Activated CD8-positive, alpha-beta memory T cell treated with anti-CD3 and anti-CD28 coated beads for 36 hours (primary cell): ENCODE measurements around the gene YY1AP1. TPM values are rescaled to one million over a fixed set of nuclear protein-coding genes. Genes with fewer than 3 reads are reported as not detected.
"Not testable (repeated sequence)": the region's sequence is repeated elsewhere in the genome, so short reads cannot be mapped to it uniquely, and the experiment has no call there.

ENCODE experiments used
- CTCF ChIA-PET: fragments of 350-600 bp; sonication (Branson Sonifier 250); formaldehyde crosslinking; loops from one replicate; lab custom pipeline; 2021; ENCODE audit warnings: antibody characterized with exemption; lab: Charles Lee
- POLR2A ChIA-PET: fragments of 350-600 bp; sonication (Branson Sonifier 250); formaldehyde crosslinking; loops from one replicate; lab custom pipeline; 2021; ENCODE audit warnings: antibody characterized with exemption; lab: Charles Lee
- total RNA-seq, 2 experiments: library from RNA; stranded (reverse); gene quantifications; one replicate each; pipeline ENCODE4 v1.2.3, GENCODE V29; 2021

Gene YY1AP1
- total RNA-seq, 2 experiments from 2014 or later = 52.0 to 55.2 TPM

DNA sequence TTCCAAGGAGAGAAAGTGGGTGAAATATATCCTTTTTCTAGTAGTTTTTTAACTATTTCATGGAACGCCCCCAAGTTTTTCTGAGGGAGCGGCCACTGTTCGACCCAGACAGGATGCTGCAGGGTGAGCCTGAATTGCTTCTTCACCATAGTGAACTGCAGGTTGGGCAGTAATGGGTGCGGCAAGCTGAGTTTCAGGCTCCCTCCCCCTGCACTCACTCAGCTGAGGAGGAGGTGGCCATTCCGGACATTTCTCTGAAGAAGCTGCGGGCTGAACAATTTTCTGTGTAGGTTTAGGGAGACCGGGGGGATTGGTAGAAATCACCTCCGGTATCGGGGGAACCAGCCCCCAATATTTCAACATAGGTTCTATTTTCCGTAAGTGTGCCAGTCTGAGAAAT, 8.5 kb upstream of the YY1AP1 start:
- ChIA-PET POLR2A (no interaction called here), CTCF (no interaction called here)

- POLR2A ChIA-PET = interaction anchor here (0.5 kb wide), 1 partner anchor 21 kb away, joined by 4 read pairs; no protein-coding TSS in a partner anchor
- CTCF ChIA-PET = no interaction called here
These were observed 8.0 kb upstream of the YY1AP1 start for GRCh38 chr1:155696524-155696923.

GRCh38 chr1:155695608-155696007, 7.0 kb upstream of the YY1AP1 start:
- CTCF ChIA-PET = no interaction called here

DNA sequence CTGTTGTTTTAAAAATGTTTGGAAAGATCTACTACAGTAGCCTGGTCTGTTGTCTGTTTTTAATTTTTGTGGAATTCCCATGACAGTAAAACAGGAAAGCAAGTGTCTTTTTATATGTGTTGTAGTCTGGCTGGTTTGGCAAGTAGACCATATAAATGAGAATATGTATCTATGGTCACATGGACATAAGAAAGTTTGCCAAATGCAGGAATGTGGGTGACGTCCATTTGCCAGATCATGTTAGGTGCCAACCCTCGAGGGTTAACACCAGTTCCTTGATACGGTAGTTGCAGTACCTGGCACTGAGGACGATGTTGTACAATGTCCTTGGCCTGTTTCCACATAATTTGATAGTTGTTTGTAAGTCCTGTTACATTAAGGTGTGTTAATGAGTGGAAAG, 6.5 kb upstream of the YY1AP1 start:
- POLR2A ChIA-PET = no interaction called here
- CTCF ChIA-PET = no interaction called here

More at GRCh38 chr1:155695608-155696007, 7.0 kb upstream of the YY1AP1 start:
- POLR2A ChIA-PET = no interaction called here

DNA sequence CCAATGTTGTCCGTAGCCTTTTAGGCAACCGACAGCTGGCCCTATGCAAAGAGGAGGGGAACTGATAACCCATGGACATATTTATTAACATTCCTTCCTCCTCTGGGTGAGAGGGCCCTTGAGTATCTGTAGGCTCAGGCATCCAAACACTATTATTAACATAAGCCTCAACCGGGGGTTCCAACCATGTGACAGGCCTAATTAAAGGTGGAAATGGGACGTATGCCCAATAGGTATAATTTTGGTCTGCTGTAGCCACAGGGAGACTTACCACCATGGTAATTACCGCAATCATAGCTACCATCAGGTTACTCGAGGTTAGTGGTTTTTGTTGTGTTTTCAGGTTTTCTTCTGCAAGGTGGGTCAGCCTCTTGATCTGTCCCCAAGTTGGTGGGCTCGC, 5.6 kb upstream of the YY1AP1 start:
- ChIA-PET CTCF (no interaction called here), POLR2A (no interaction called here)

GRCh38 chr1:155691992-155692528, 3.5 kb upstream of the YY1AP1 start:
- POLR2A ChIA-PET = no interaction called here
- CTCF ChIA-PET = no interaction called here

DNA sequence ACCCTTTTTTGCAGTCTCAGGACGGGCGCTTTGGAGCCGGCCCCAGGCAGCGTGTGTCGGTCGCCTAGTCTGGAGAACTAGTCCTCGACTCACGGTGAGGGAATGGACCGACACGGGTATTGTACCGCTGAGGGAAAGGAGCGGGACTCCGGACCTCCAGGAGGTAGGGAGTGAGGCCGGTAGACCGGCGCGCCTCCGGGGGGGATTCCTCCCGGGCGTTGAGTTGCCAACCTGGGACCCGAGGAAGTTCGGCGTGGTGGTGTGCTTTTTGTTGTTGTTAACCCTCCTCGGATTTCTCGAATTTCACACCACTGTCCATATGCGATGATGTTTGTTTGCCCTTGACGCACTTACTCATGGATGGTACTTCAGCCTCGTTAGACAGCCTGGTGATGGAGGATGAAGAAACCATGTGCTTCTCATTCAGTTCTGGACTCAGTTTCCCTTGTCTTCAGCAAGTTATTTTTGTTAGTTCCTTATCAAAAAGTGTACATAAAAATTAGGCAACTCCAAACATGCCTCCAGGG, 570 bp upstream of the YY1AP1 start, which contains the start of gene DAP3:
DAP3 (plus strand) TSS at position 11 of the 527 bp plus-strand sequence. CDS start 20,689 bp downstream, outside the sequence.
- POLR2A ChIA-PET = interaction anchor here (0.5 kb wide), 1 partner anchor 174 kb away, joined by 3 read pairs; no protein-coding TSS in a partner anchor
- CTCF ChIA-PET = not testable (repeated sequence)

DNA sequence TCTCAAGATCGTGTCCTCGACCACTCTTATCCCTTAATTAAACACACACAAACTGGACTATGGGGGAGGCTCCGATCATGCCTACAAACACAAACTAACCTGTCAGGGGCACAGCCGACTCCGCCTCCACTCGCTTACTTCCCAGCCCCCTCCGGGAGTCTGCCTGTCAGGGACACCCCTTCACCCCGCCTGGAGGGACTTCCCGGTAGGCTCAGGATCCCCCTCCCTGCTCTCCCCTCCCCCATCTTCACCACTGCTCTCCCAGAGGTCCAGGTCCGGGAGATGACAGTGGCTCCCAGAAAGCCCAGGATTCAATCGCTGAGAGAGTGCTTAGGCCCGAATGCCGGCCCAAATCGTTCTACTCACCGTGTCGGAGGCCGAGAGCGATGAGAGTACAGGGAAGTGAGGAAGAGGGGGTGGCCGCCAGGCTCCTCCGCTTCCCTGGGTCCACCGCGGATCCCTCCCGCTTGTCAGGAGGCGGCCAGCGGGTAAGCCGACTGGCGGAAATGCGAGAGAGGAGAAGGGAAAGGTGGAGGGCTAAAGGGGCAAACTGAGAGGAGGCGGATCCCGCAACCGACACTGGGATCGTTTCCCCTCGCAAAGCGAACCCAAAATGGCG, 760 bp downstream of the YY1AP1 start:
- POLR2A ChIA-PET = interaction anchor here (0.5 to 0.6 kb wide), 2 partner anchors 365 to 408 kb away, joined by 3 to 5 read pairs; no protein-coding TSS in a partner anchor
- CTCF ChIA-PET = not testable (repeated sequence)

DNA sequence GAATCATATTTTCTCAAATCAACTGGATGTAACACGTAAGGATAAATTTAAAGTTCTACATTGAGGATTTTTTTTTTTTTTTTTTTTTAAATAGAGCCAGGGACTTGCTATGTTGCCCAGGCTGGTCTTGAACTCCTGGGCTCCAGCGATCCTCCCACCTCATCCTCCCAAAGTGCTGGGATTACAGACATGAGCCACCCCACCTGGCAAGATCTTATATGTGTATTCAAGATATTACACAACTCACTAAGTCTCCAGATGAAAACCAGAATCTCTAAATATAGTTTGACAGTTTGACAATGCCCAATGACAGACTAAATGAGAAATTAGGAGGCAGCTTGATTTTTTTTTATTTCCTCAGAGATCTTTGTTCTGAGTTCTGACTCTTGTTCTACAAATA, 6.8 kb downstream of the YY1AP1 start:
- ChIA-PET POLR2A (no interaction called here), CTCF (no interaction called here)

GRCh38 chr1:155680531-155680930, 8.0 kb downstream of the YY1AP1 start:
- CTCF ChIA-PET = no interaction called here
- POLR2A ChIA-PET = interaction anchor here (0.6 kb wide), 2 partner anchors 44 to 262 kb away, joined by 3 read pairs; no protein-coding TSS in a partner anchor

DNA sequence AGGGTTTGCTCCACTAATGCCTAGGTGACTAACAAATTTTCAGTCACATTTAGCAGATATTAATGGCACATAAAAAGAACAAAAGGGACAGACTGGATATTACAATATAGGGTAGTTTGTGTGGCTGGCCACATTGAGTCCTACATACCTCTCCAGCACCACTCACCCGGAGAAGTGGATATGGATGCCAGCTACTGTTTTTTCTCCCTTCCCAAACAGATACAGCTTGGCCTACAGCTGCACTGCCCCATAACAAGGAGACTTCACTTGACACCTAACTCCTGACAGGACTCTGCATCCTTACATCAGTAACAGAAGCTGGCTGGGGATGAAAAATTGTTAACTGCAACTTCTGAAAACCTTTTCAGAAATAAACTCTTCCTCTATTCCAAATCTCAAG, 9.6 kb downstream of the YY1AP1 start:
- CTCF ChIA-PET, POLR2A ChIA-PET: not testable (repeated sequence)

DNA sequence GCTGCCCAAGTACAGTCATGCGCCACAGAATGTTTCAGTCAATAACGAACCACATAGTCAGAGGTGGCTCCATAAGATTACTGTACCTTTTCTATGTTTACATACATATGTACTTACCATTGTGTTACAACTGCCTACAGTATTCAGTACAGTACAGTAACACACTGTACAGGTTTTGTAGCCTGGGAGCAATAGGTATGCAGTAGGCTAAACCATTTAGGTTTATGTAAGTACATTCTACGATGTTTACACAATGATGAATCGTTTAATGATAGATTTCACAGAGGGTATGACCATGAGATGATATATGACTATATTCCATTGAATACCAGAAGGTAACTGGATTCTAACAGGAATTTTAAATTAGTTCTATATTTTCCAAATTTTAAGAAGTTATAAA, 10.5 kb downstream of the YY1AP1 start:
- CTCF ChIA-PET = no interaction called here
- POLR2A ChIA-PET = no interaction called here

DNA sequence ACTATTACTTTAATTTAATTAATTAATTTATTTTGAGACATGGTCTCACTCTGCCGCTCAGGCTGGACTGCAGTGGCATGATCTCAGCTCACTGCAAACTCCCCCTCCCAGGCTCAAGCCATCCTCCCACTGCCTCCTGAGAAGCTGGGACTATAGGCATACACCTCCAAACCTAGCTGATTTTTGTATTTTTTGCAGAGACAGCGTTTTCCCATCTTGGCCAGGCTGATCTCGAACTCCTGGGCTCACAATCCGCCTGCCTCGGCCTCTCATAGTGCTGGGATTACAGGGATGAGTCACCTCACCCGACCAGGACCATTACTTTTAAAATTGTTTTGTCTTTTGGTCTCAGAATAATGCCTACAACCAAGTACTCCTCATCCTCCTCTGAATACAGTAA, 15.6 kb downstream of the YY1AP1 start:
- POLR2A ChIA-PET = no interaction called here
- CTCF ChIA-PET = no interaction called here

DNA sequence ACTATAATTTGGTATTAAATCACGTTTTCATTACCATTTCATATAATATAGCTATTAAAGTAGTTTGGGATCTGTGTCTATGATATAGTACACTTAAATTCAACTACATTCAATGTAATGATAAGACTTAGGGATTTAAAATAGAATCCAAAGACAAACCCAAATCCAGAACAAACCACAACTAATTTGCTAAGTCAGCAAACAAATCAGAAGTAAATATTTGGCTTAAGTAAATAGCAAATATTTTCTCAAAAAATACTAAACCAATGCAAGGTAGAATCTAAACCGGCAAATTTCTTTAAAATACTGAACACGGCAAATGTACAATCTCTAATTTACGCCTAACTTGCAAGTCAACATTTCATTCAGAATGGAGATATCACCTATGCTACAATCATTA, 16.8 kb downstream of the YY1AP1 start:
- POLR2A ChIA-PET = no interaction called here

DNA sequence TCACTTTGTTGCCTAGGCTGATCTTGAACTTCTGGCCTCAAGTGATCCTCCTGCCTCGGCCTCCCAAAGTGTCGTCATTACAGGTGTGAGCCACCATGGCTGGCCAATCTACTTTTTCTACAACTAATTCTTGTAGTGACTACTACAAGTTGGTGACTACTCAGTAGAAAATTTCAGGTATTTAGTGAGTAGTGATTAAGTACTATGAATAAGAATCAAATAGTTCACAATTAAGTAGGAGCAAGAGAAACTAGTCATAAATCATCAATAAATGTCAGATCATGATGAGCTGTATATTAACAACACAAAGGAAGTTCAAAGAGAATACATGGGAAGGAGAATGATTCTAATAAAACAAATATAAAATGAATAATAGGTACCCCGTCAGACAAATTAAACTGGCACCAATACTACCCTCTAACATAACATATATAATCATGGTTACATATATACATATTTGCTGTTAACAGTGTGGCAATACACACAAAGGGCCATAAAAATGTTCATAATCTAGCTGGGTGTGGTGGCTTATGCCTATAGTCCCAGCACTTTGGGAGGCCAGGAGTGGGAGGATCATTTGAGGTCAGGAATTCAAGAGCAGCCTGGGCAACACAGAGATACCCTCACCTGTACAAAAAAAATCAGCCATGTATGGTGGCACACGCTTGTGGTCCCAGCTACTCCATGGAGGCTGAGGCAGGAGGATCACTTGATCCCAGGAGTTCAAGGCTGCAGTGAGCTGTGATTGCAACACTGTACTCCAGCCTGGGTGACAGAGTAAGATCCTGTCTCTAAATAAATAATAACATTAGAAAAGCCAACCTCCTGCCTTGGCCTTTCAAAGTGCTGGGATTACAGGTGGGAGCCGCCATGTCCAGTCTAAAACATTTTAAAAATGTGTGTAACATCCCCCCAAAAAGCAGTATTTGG, 19.1 kb downstream of the YY1AP1 start:
- ChIA-PET CTCF (no interaction called here), POLR2A (no interaction called here)

More for the DNA sequence above, 16.8 kb downstream of the YY1AP1 start:
- CTCF ChIA-PET = no interaction called here

GRCh38 chr1:155661239-155661638, 27.3 kb downstream of the YY1AP1 start:
- POLR2A ChIA-PET, CTCF ChIA-PET: not testable (repeated sequence)

DNA sequence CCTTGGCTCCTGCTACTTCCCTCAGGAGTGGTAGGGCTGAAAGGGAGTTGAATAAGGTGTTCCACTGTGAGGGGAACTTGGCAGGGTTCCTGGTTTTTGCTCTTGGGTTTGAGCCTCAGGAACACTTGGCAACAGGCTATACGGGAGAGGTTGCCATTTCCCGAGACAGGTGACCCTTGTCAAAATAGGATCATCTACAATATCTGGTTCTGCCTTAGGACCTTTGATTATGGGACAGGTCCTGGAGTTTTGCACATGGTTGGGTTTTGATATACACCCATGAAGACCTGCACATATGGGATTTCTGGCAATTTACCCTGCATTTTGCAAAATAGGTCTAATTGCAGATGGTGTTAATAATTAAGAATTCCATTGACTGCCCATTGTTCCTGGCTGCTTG, 31.1 kb downstream of the YY1AP1 start:
- CTCF ChIA-PET = no interaction called here
- POLR2A ChIA-PET = no interaction called here

DNA sequence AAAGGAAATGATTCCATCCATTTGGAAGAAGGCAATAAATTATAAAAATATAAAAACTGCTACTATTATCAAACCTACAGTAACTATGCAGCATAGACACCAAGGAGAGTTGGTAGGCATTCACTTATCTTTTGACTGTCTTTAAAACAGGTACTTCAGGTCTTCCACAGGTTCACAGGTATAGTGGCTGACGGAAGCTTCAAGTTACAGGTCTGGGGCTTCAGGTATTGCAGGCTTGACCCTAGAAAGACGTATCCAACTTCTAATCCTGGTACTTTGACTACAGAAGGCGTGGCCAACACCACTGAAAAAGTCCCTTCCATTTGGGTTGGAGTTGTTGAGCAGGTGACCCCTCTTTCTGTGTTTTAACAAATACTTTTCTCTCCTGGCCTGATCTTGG, 35.6 kb downstream of the YY1AP1 start:
- POLR2A ChIA-PET = no interaction called here
- CTCF ChIA-PET = no interaction called here

DNA sequence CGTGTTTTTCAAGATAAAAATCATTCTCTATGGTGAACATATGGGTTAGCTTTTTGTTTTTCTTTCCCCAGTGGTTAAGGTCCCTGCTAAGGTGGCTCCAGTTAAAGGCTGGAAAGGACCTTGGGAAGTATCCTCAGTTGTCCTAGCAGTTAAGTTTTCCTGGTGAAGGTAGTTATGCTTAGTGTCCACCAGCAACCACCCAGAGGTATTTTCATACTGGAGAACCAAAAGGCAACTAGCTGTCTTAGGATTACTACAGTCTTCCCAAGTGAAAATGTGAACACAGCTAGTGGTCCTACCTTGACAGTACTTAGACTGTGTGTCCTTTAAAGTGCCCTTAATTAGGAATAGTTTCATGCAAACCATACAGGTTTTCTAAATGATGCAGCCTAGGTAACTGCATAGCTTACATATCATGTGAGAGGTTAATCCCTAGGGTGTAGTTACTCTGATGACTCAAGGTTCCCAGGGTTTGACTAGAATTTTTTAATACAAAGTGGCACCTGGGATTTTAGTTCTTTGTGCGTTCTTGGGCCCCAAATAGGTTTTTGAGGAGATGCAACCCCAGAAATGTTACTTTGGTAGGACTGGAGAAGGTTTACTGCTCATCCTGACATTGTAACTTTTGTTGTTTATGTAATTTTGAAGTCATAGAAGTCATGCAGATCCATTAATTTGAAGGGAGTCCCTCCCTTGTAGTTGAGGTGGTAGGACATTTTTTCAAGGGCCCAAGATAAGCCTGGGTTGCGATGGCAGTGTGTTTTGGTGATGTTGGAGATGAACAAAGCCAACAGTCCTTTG, 36.5 kb downstream of the YY1AP1 start:
- CTCF ChIA-PET = no interaction called here
- POLR2A ChIA-PET = no interaction called here
